ENCODE data around the gene AMOT.

AMOT gene

DNA sequence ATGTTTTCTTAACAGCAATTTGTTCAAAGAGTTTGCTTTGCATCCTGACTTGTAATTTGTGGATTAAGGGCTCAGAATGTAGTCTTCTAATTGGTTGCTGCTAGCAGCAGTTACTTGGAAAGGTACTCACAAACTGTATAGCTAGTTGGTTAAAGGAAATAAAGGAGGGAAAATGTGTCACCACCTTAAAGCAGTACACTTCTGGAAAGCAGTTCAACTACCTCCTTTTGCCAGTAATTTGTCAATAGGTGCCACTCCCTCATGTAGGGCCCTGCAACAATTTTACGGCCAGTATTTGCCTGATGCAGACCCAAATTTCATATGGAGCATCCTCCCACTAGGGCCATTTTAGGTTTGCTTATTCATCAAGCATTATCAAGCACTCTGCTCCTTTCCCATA, 20.8 kb downstream of the AMOT start:
- H3K4me3 ChIP-seq (ENCODE audit: low read length, poor library complexity, severe bottlenecking): no peak overlapping the region
- H3K9me2 ChIP-seq (replicated peaks; ENCODE audit: low read depth, low read length): no peaks in the 10 kb centered on the region
- H3K9ac ChIP-seq (ENCODE audit: low read depth, low read length, poor library complexity, severe bottlenecking): no peak overlapping the region
- no peaks in the 10 kb centered on the region for H3K27me3 ChIP-seq (ENCODE audit: insufficient read depth, low read length, poor library complexity, severe bottlenecking)
- no peaks in the 10 kb centered on the region for H4K20me1 ChIP-seq (ENCODE audit: insufficient read depth, low read length, poor library complexity, severe bottlenecking)
- no peak for TF ChIP-seq EZH2phosphoT487 (IDR thresholded peaks at IDR 0.05; ENCODE audit: borderline replicate concordance)
- TF ChIP-seq, protein P1, sequence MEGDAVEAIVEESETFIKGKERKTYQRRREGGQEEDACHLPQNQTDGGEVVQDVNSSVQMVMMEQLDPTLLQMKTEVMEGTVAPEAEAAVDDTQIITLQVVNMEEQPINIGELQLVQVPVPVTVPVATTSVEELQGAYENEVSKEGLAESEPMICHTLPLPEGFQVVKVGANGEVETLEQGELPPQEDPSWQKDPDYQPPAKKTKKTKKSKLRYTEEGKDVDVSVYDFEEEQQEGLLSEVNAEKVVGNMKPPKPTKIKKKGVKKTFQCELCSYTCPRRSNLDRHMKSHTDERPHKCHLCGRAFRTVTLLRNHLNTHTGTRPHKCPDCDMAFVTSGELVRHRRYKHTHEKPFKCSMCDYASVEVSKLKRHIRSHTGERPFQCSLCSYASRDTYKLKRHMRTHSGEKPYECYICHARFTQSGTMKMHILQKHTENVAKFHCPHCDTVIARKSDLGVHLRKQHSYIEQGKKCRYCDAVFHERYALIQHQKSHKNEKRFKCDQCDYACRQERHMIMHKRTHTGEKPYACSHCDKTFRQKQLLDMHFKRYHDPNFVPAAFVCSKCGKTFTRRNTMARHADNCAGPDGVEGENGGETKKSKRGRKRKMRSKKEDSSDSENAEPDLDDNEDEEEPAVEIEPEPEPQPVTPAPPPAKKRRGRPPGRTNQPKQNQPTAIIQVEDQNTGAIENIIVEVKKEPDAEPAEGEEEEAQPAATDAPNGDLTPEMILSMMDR (conservative IDR thresholded peaks at IDR 0.05; ENCODE audit: low read length): no peak
- H3K4me2 ChIP-seq (ENCODE audit: low read depth, low read length, poor library complexity, severe bottlenecking): no peak overlapping the region
- H3K36me3 ChIP-seq (ENCODE audit: insufficient read depth, low read length): peaks cover 4% of the 10 kb centered on the region; the same call in 1 of the 2 replicates
- no peaks in the 10 kb centered on the region for H3F3A ChIP-seq (ENCODE audit: low read depth)
- H3K9me3 ChIP-seq (ENCODE audit: insufficient read depth, low read depth, low read length): no peaks in the 10 kb centered on the region
- H3K79me2 ChIP-seq (ENCODE audit: insufficient read depth, low read length): no peaks in the 10 kb centered on the region
- H2AFZ ChIP-seq (ENCODE audit: low read length): no peak overlapping the region
- peaks cover 15% of the 10 kb centered on the region for H3K4me1 ChIP-seq (ENCODE audit: insufficient read depth, low read length, poor library complexity, severe bottlenecking)

GRCh38 chrX:112819008-112819640, 21.5 kb downstream of the AMOT start:
- H3K4me3 ChIP-seq (ENCODE audit: low read length, poor library complexity, severe bottlenecking): no peak overlapping the region
- H3K4me2 ChIP-seq (ENCODE audit: low read depth, low read length, poor library complexity, severe bottlenecking): no peak overlapping the region
- no peak overlapping the region for H3K9ac ChIP-seq (ENCODE audit: low read depth, low read length, poor library complexity, severe bottlenecking)
- H3K79me2 ChIP-seq (ENCODE audit: insufficient read depth, low read length): no peaks in the 10 kb centered on the region
- peaks cover 4% of the 10 kb centered on the region; the same call in 1 of the 2 replicates for H3K36me3 ChIP-seq (ENCODE audit: insufficient read depth, low read length)
- no peaks in the 10 kb centered on the region for H3K9me3 ChIP-seq (ENCODE audit: insufficient read depth, low read depth, low read length)
- TF ChIP-seq EZH2phosphoT487 (IDR thresholded peaks at IDR 0.05; ENCODE audit: borderline replicate concordance): no peak
- TF ChIP-seq, protein P1 (conservative IDR thresholded peaks at IDR 0.05; ENCODE audit: low read length): no peak
- peaks cover 15% of the 10 kb centered on the region for H3K4me1 ChIP-seq (ENCODE audit: insufficient read depth, low read length, poor library complexity, severe bottlenecking)
- H3F3A ChIP-seq (ENCODE audit: low read depth): no peaks in the 10 kb centered on the region
- H2AFZ ChIP-seq (ENCODE audit: low read length): no peak overlapping the region
- no peaks in the 10 kb centered on the region for H4K20me1 ChIP-seq (ENCODE audit: insufficient read depth, low read length, poor library complexity, severe bottlenecking)
- H3K9me2 ChIP-seq (replicated peaks; ENCODE audit: low read depth, low read length): no peaks in the 10 kb centered on the region
- H3K27me3 ChIP-seq (ENCODE audit: insufficient read depth, low read length, poor library complexity, severe bottlenecking): no peaks in the 10 kb centered on the region

DNA sequence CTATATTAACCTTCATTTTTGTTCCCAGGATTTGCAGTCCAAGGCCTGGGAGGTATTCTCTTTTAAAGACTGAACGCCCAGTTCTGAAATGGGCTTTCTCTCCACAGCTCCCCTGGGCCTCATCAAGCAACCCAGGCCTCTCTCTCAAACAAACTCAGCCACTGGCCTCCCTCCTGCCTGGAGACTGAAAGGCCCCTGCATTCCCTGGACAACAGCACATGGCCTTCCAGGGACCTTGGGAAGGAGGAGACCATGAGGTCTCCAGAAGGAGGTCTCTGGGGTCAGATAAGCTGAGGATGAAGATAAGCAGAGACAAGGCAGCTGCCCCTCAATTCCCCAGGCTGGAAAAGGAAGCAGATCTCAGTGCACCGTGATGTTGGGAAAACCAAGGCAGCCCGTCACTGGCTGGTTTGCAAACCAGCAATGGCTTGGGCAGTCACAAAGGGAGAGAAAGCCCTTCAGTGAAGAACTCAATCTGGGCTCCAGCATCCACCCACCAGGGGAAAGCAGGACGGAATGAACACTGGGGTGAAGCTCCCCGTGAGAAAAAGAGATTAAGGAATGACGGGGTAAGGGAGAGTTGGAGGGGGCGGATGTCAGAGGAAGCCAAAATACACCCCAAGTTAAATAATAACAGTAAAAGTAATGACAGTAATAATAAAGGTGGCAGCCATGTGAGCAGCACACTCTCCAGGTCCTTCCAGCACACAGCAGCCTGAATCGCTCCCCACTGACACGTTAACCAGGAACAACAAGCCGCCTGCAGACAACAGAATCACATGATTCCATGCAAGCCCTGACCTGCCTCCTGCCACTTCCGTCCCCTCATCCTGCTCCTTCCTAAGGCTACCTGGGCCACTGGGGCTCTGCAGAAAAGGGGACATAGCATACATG, 22.3 kb downstream of the AMOT start:
- Histone ChIP-seq H3K9me3 (ENCODE audit: insufficient read depth, low read depth, low read length) (no peaks in the 10 kb centered on the region), H3K27me3 (ENCODE audit: insufficient read depth, low read length, poor library complexity, severe bottlenecking) (no peaks in the 10 kb centered on the region), H2AFZ (ENCODE audit: low read length) (no peak overlapping the region), H3K4me1 (ENCODE audit: insufficient read depth, low read length, poor library complexity, severe bottlenecking) (peaks cover 15% of the 10 kb centered on the region), H4K20me1 (ENCODE audit: insufficient read depth, low read length, poor library complexity, severe bottlenecking) (no peaks in the 10 kb centered on the region), H3F3A (ENCODE audit: low read depth) (no peaks in the 10 kb centered on the region), H3K4me2 (ENCODE audit: low read depth, low read length, poor library complexity, severe bottlenecking) (no peak overlapping the region), H3K36me3 (ENCODE audit: insufficient read depth, low read length) (peaks cover 4% of the 10 kb centered on the region; the same call in 1 of the 2 replicates), H3K79me2 (ENCODE audit: insufficient read depth, low read length) (no peaks in the 10 kb centered on the region), H3K9me2 (replicated peaks; ENCODE audit: low read depth, low read length) (no peaks in the 10 kb centered on the region), H3K4me3 (ENCODE audit: low read length, poor library complexity, severe bottlenecking) (no peak overlapping the region), H3K9ac (ENCODE audit: low read depth, low read length, poor library complexity, severe bottlenecking) (no peak overlapping the region)
- TF ChIP-seq EZH2phosphoT487 (IDR thresholded peaks at IDR 0.05; ENCODE audit: borderline replicate concordance): no peak
- TF ChIP-seq, protein P1 (conservative IDR thresholded peaks at IDR 0.05; ENCODE audit: low read length): no peak

All from Loucy (cell line).